ENCODE measurements around the gene ST6GALNAC4. TPM values are rescaled to one million over a fixed set of nuclear protein-coding genes. Genes with fewer than 3 reads are reported as not detected.

ST6GALNAC4 gene
- total and polyA plus RNA-seq, 2 donors (not counting 1 experiment from before 2014, with no cell fraction given) = 80.5 to 199 TPM

DNA sequence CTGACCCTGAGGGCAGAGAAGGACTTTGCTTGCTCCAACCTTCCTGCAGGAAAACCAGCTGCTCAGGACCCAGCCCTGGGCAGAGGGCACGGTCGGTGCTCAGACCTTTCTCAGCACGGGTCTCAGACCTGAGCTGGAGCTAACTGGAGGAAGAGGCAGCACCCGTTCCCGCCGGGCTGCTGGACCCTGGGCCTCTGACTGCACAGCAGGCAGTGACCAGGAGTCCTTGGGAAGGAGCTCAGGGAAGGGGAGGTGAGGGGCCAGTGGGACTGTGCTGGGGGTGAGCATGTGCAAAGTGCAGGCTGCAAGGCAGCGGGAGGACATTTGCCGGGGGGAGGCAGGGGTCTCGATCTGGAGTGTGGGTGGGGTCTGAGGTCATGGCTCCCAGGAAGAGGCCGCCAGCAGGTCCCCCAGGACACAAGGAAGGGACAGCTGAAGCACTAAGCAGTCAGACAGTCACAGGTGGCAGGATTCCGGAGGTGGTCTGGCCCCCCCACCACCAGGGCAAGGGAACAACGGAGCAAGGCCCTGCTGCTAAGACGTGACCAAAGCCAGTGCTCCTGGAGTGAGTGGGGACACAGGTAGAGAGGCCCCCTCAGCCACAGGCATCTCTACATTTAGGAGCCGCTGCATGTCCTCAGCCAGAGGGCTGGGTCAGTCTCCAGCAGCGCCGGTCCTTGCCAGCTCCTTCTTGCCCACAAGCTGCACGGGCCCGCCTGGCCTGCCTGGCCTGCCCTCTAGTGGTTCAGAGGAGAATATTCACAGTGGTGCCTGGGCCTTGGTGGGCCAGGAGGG is 25.6 kb upstream of the ST6GALNAC4 start:
- H2AFZ ChIP-seq (ENCODE audit: insufficient read depth, low read depth, low read length, poor library complexity, severe bottlenecking) = no peak overlapping the region
- H3K36me3 ChIP-seq (replicated peaks in 1 of 2; ENCODE audit: control extremely low read depth in 1 of 2, control insufficient read depth in 1 of 2, extremely low read depth in 1 of 2, insufficient read depth in 2 of 2, low read length in 1 of 2) = peaks cover 0 to 57% of the 10 kb centered on the region in 2 experiments
- peaks cover 35% of the 10 kb centered on the region for H3K4me1 Mint-ChIP-seq
- ChIA-PET POLR2A (interaction anchor here (2.4 kb wide), 1 partner anchor 92 kb away, joined by 15 read pairs; no protein-coding TSS in a partner anchor), CTCF (interaction anchor here (0.6 to 12.6 kb wide), 43 partner anchors 9 to 243 kb away, joined by 3 to 310 read pairs (median 5); partner anchors contain the start of genes EEIG1, NAIF1, PTGES2 and TOR2A)
- no peaks in the 10 kb centered on the region for H3K27me3 ChIP-seq (replicated peaks in 1 of 4; ENCODE audit: control extremely low read depth in 1 of 4, control insufficient read depth in 3 of 4, insufficient read depth in 4 of 4, low read length in 3 of 4)
- intact Hi-C loops (cut with micrococcal nuclease) = loop anchor here (1.0 to 2.0 kb wide), 3 partner anchors 38 to 175 kb away; partner anchors contain the start of gene EEIG1
- H3K4me2 ChIP-seq (replicated peaks; ENCODE audit: low read depth, low read length, poor library complexity, severe bottlenecking) = no peak overlapping the region
- H3K4me1 ChIP-seq (ENCODE audit: control insufficient read depth in 2 of 2, insufficient read depth in 2 of 2, low read length in 2 of 2) = peaks cover 24 to 28% of the 10 kb centered on the region in 2 donors
- peaks cover 12% of the 10 kb centered on the region for H3K79me2 ChIP-seq (ENCODE audit: control insufficient read depth, insufficient read depth, low read length)
- H3K27me3 Mint-ChIP-seq = no peaks in the 10 kb centered on the region
- WGBS (ENCODE audit: insufficient coverage) = 74% methylated on average over 18 of the region's 18 CpGs
- no peak overlapping the region for H3K9ac ChIP-seq (ENCODE audit: low read length)
- peak; percentile 48 for ATAC-seq (ENCODE audit: low read depth)
- peak; percentile 79 for DNase-seq
- H3K9me3 ChIP-seq (ENCODE audit: control extremely low read depth in 1 of 3, control insufficient read depth in 2 of 3, insufficient read depth in 1 of 3, low read length in 2 of 3) = peaks cover 0 to 1% (median 0%) of the 10 kb centered on the region in 3 donors
- peaks cover 55% of the 10 kb centered on the region for H4K20me1 ChIP-seq (ENCODE audit: control insufficient read depth, insufficient read depth, low read length, poor library complexity, severe bottlenecking)
- no peak overlapping the region for H3K4me3 Mint-ChIP-seq
- H3K27ac ChIP-seq (ENCODE audit: low read length in 2 of 2) = peak overlapping the region in 1 of 2 donors; percentile 54
- no peak overlapping the region for H3K4me3 ChIP-seq (ENCODE audit: control extremely low read depth in 1 of 5, extremely low read depth in 1 of 5, insufficient read depth in 1 of 5, low read depth in 2 of 5, low read length in 4 of 5)
- TF ChIP-seq, protein P1, sequence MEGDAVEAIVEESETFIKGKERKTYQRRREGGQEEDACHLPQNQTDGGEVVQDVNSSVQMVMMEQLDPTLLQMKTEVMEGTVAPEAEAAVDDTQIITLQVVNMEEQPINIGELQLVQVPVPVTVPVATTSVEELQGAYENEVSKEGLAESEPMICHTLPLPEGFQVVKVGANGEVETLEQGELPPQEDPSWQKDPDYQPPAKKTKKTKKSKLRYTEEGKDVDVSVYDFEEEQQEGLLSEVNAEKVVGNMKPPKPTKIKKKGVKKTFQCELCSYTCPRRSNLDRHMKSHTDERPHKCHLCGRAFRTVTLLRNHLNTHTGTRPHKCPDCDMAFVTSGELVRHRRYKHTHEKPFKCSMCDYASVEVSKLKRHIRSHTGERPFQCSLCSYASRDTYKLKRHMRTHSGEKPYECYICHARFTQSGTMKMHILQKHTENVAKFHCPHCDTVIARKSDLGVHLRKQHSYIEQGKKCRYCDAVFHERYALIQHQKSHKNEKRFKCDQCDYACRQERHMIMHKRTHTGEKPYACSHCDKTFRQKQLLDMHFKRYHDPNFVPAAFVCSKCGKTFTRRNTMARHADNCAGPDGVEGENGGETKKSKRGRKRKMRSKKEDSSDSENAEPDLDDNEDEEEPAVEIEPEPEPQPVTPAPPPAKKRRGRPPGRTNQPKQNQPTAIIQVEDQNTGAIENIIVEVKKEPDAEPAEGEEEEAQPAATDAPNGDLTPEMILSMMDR (IDR thresholded peaks at IDR 0.05) = peak; percentile 89
- no peak for TF ChIP-seq EZH2 (IDR thresholded peaks at IDR 0.05; ENCODE audit: borderline replicate concordance, insufficient read depth, low read depth, low read length, poor library complexity, severe bottlenecking)
- peak overlapping the region; percentile 76 for H3K27ac Mint-ChIP-seq
- H3K9me3 Mint-ChIP-seq (ENCODE audit: insufficient read depth) = no peaks in the 10 kb centered on the region

- no peak overlapping the region for H3K9ac ChIP-seq (ENCODE audit: low read length)
- 93% methylated on average over 2 of the region's 3 CpGs for WGBS (ENCODE audit: insufficient coverage)
- TF ChIP-seq, protein P1 (IDR thresholded peaks at IDR 0.05) = no peak
- no peak for TF ChIP-seq EZH2 (IDR thresholded peaks at IDR 0.05; ENCODE audit: borderline replicate concordance, insufficient read depth, low read depth, low read length, poor library complexity, severe bottlenecking)
- H2AFZ ChIP-seq (ENCODE audit: insufficient read depth, low read depth, low read length, poor library complexity, severe bottlenecking) = no peak overlapping the region
- Mint-ChIP-seq H3K4me3 (no peak overlapping the region), H3K27ac (no peak overlapping the region), H3K4me1 (peaks cover 38% of the 10 kb centered on the region), H3K27me3 (no peaks in the 10 kb centered on the region), H3K9me3 (ENCODE audit: insufficient read depth) (no peaks in the 10 kb centered on the region)
- no peaks in the 10 kb centered on the region for H3K27me3 ChIP-seq (replicated peaks in 1 of 4; ENCODE audit: control extremely low read depth in 1 of 4, control insufficient read depth in 3 of 4, insufficient read depth in 4 of 4, low read length in 3 of 4)
- no peak overlapping the region for H3K4me2 ChIP-seq (replicated peaks; ENCODE audit: low read depth, low read length, poor library complexity, severe bottlenecking)
- peaks cover 0 to 4% (median 0%) of the 10 kb centered on the region in 3 donors for H3K9me3 ChIP-seq (ENCODE audit: control extremely low read depth in 1 of 3, control insufficient read depth in 2 of 3, insufficient read depth in 1 of 3, low read length in 2 of 3)
- H3K27ac ChIP-seq (ENCODE audit: low read length in 2 of 2) = no peak overlapping the region
- H3K79me2 ChIP-seq (ENCODE audit: control insufficient read depth, insufficient read depth, low read length) = peaks cover 16% of the 10 kb centered on the region
- H4K20me1 ChIP-seq (ENCODE audit: control insufficient read depth, insufficient read depth, low read length, poor library complexity, severe bottlenecking) = peaks cover 50% of the 10 kb centered on the region
- ChIA-PET CTCF (interaction anchor here (0.8 to 12.6 kb wide), 29 partner anchors 9 to 207 kb away, joined by 3 to 310 read pairs (median 6); partner anchors contain the start of genes EEIG1, NAIF1, PTGES2 and TOR2A), POLR2A (no interaction called here)
- H3K4me1 ChIP-seq (ENCODE audit: control insufficient read depth in 2 of 2, insufficient read depth in 2 of 2, low read length in 2 of 2) = peaks cover 27 to 34% of the 10 kb centered on the region in 2 donors
- ATAC-seq (ENCODE audit: low read depth) (no peak), DNase-seq (peak; percentile 33)
- no peak overlapping the region for H3K4me3 ChIP-seq (ENCODE audit: control extremely low read depth in 1 of 5, extremely low read depth in 1 of 5, insufficient read depth in 1 of 5, low read depth in 2 of 5, low read length in 4 of 5)
- H3K36me3 ChIP-seq (replicated peaks in 1 of 2; ENCODE audit: control extremely low read depth in 1 of 2, control insufficient read depth in 1 of 2, extremely low read depth in 1 of 2, insufficient read depth in 2 of 2, low read length in 1 of 2) = peaks cover 0 to 55% of the 10 kb centered on the region in 2 experiments
- intact Hi-C loops (cut with micrococcal nuclease) = loop anchor here (2.0 kb wide), 1 partner anchor 39 kb away; the partner anchor contains the start of gene EEIG1
Measured at GRCh38 chr9:127941961-127942215, 25.0 kb upstream of the ST6GALNAC4 start.

All from B cell (primary cell).